CD14-positive monocyte (primary cell): ENCODE measurements around the gene TBCC. TPM values are rescaled to one million over a fixed set of nuclear protein-coding genes. Genes with fewer than 3 reads are reported as not detected.

Source experiments
- DNase-seq, 3 donors: peaks; one replicate each; pipeline ENCODE4 v3.0.0-alpha.2; 2011 to 2022
- H2AFZ ChIP-seq: 2 replicates; pipeline ENCODE4 v1.6.0; 2012; ENCODE audit warnings: mild to moderate bottlenecking, low read depth, low read length, inconsistent platforms; ENCODE audit not compliant: insufficient read depth, poor library complexity, severe bottlenecking
- H3K27ac ChIP-seq, 2 donors: 1 replicate in 1 of 2; 2 replicates in 1 of 2; pipeline ENCODE4 v1.5.1; 2012 to 2013; ENCODE audit warnings: low read length in 2 of 2, control low read depth in 1 of 2, inconsistent platforms in 1 of 2, low read depth in 1 of 2, mild to moderate bottlenecking in 1 of 2
- H3K27me3 ChIP-seq, 2 donors: one replicate each; pipeline versions ENCODE4 v1.6.0 to v1.6.1; 2011 to 2013; ENCODE audit warnings: low read length in 2 of 2; ENCODE audit not compliant: control insufficient read depth in 2 of 2, insufficient read depth in 2 of 2
- H3K36me3 ChIP-seq, 2 donors: replicated peaks in 1 of 2; 1 replicate in 1 of 2; 2 replicates in 1 of 2; pipeline versions ENCODE4 v1.5.1 to v1.6.1; 2012 to 2013; ENCODE audit warnings: low read length in 2 of 2, control low read depth in 1 of 2, inconsistent platforms in 1 of 2, mild to moderate bottlenecking in 1 of 2; ENCODE audit not compliant: insufficient read depth in 2 of 2, control insufficient read depth in 1 of 2
- H3K4me1 ChIP-seq, 2 donors: 1 replicate in 1 of 2; 2 replicates in 1 of 2; pipeline versions ENCODE4 v1.5.1 to v1.6.1; 2012 to 2013; ENCODE audit warnings: low read length in 2 of 2, control low read depth in 1 of 2, inconsistent platforms in 1 of 2, mild to moderate bottlenecking in 1 of 2, moderate library complexity in 1 of 2; ENCODE audit not compliant: insufficient read depth in 2 of 2, control insufficient read depth in 1 of 2
- H3K4me2 ChIP-seq: replicated peaks from 2 replicates; pipeline ENCODE3; 2012; ENCODE audit warnings: low read length, moderate library complexity, mild to moderate bottlenecking; ENCODE audit not compliant: poor library complexity, severe bottlenecking; ENCODE audit errors: extremely low read depth
- H3K4me3 ChIP-seq, 3 experiments: fragments of 200-600 bp in 1 of 3; sonication (generic) in 1 of 3; replicated peaks in 1 of 3; 1 replicate in 2 of 3; 2 replicates in 1 of 3; pipeline ENCODE4 v1.5.1; 2011 to 2013; ENCODE audit warnings: low read length in 3 of 3, mild to moderate bottlenecking in 3 of 3, control low read depth in 2 of 3, low read depth in 2 of 3, inconsistent platforms in 1 of 3, moderate library complexity in 1 of 3
- H3K79me2 ChIP-seq: 2 replicates; pipeline ENCODE4 v1.6.0; 2012; ENCODE audit warnings: mild to moderate bottlenecking, control low read depth, inconsistent platforms, low read length, moderate library complexity; ENCODE audit not compliant: insufficient read depth
- H3K9ac ChIP-seq: 2 replicates; pipeline ENCODE4 v1.6.0; 2017; ENCODE audit warnings: low read length, mild to moderate bottlenecking; ENCODE audit not compliant: insufficient read depth, poor library complexity, severe bottlenecking
- H3K9me3 ChIP-seq, 2 donors: replicated peaks in 1 of 2; 1 replicate in 1 of 2; 2 replicates in 1 of 2; pipeline versions ENCODE4 v1.5.1 to v1.6.1; 2012 to 2013; ENCODE audit warnings: low read length in 2 of 2, control low read depth in 1 of 2; ENCODE audit not compliant: control insufficient read depth in 1 of 2, insufficient read depth in 1 of 2
- H4K20me1 ChIP-seq: 2 replicates; pipeline ENCODE4 v1.6.0; 2012; ENCODE audit warnings: mild to moderate bottlenecking, low read length, control low read depth, moderate library complexity; ENCODE audit not compliant: insufficient read depth
- H3K27ac Mint-ChIP-seq, 7 donors: one replicate each; pipeline ENCODE4 v1.8.0; 2020; ENCODE audit warnings: mild to moderate bottlenecking in 7 of 7, mixed read lengths in 7 of 7, moderate library complexity in 6 of 7, inconsistent platforms in 2 of 7
- H3K27me3 Mint-ChIP-seq, 3 donors: one replicate each; pipeline ENCODE4 v1.8.0; 2021 to 2022; ENCODE audit warnings: low read depth in 3 of 3, mild to moderate bottlenecking in 3 of 3, mixed read lengths in 3 of 3, moderate library complexity in 3 of 3, inconsistent platforms in 1 of 3
- H3K36me3 Mint-ChIP-seq, 2 donors: one replicate each; pipeline ENCODE4 v1.8.0; 2020; ENCODE audit warnings: mixed read lengths in 2 of 2, inconsistent platforms in 1 of 2, mild to moderate bottlenecking in 1 of 2
- H3K4me1 Mint-ChIP-seq: one replicate; pipeline ENCODE4 v1.8.0; 2020; ENCODE audit warnings: mild to moderate bottlenecking, mixed read lengths
- H3K4me3 Mint-ChIP-seq, 2 donors: one replicate each; pipeline ENCODE4 v1.8.0; 2020; ENCODE audit warnings: mild to moderate bottlenecking in 2 of 2, mixed read lengths in 2 of 2, moderate library complexity in 1 of 2
- H3K9me3 Mint-ChIP-seq, 7 donors: one replicate each; pipeline ENCODE4 v1.8.0; 2020 to 2022; ENCODE audit warnings: mixed read lengths in 7 of 7, mild to moderate bottlenecking in 6 of 7, moderate library complexity in 6 of 7, inconsistent platforms in 2 of 7
- CTCF ChIP-seq: fragments of 200-600 bp; IDR thresholded peaks from one replicate; pipeline ENCODE4 v1.8.0; 2022; ENCODE audit warnings: antibody characterized with exemption, mild to moderate bottlenecking
- WGBS: methylation state at CpG from one replicate; pipeline ENCODE4 v1.1.5; 2013; ENCODE audit warnings: missing lambda C conversion rate; ENCODE audit not compliant: insufficient coverage; 5-methylcytosine and 5-hydroxymethylcytosine counted together
- intact Hi-C, 2 donors: fragments of 100-400 bp; cut with micrococcal nuclease; formaldehyde crosslinking; loops; one replicate each; pipeline versions ENCODE4 v1.15.0 to v1.15.1; 2023
- polyA plus RNA-seq, 3 donors: library from polyadenylated mRNA; depleted of rRNA in 1 of 3; unstranded in 2 of 3; stranded (reverse) in 1 of 3; fragments of 300-500 nt in 2 of 3; fragments of >200 nt in 1 of 3; fragmentation: Illumina TruSeq in 2 of 3; gene quantifications; 1 replicate in 2 of 3; 2 replicates in 1 of 3; pipeline ENCODE4 v1.2.3, GENCODE V29; 2012 to 2021

TBCC gene
- polyA plus RNA-seq, 3 donors = 19.3 to 31.3 (median 30.7) TPM

- Histone ChIP-seq H3K9ac (no peak overlapping the region), H4K20me1 (no peaks in the 10 kb centered on the region), H2AFZ (no peak overlapping the region), H3K4me1 (no peaks in the 10 kb centered on the region), H3K27ac (no peak overlapping the region), H3K4me3 (no peak overlapping the region), H3K79me2 (no peaks in the 10 kb centered on the region), H3K4me2 (no peak overlapping the region), H3K36me3 (peaks cover 22 to 30% of the 10 kb centered on the region in 2 donors), H3K27me3 (no peaks in the 10 kb centered on the region), H3K9me3 (no peaks in the 10 kb centered on the region)
- Mint-ChIP-seq H3K27me3 (peaks cover 0 to 4% (median 2%) of the 10 kb centered on the region in 3 donors), H3K27ac (peak overlapping the region in 1 of 7 donors; percentile 15), H3K4me3 (no peak overlapping the region), H3K4me1 (no peaks in the 10 kb centered on the region), H3K9me3 (no peaks in the 10 kb centered on the region), H3K36me3 (peaks cover 27 to 28% of the 10 kb centered on the region in 2 donors)
- 100% methylated on average over 2 of the region's 5 CpGs for WGBS
- no peak for TF ChIP-seq CTCF
- intact Hi-C loops = no loop called here
- DNase-seq = no peak
These were observed 48.6 kb downstream of the TBCC start for GRCh38 chr6:42697268-42697655.

GRCh38 chr6:42696526-42697267 lies 49.2 kb downstream of the TBCC start:
- Histone ChIP-seq H3K36me3 (peaks cover 28 to 36% of the 10 kb centered on the region in 2 donors), H3K4me1 (no peaks in the 10 kb centered on the region), H3K79me2 (no peaks in the 10 kb centered on the region), H2AFZ (no peak overlapping the region), H3K9me3 (no peaks in the 10 kb centered on the region), H4K20me1 (no peaks in the 10 kb centered on the region), H3K4me3 (no peak overlapping the region), H3K27ac (no peak overlapping the region), H3K9ac (no peak overlapping the region), H3K27me3 (no peaks in the 10 kb centered on the region), H3K4me2 (no peak overlapping the region)
- TF ChIP-seq CTCF = no peak
- peak overlapping the region in 1 of 7 donors; percentile 15 for H3K27ac Mint-ChIP-seq
- intact Hi-C loops = no loop called here
- H3K4me1 Mint-ChIP-seq = no peaks in the 10 kb centered on the region
- H3K9me3 Mint-ChIP-seq = no peaks in the 10 kb centered on the region
- H3K27me3 Mint-ChIP-seq = peaks cover 0 to 4% (median 0%) of the 10 kb centered on the region in 3 donors
- DNase-seq = no peak
- no peak overlapping the region for H3K4me3 Mint-ChIP-seq
- peaks cover 32 to 33% of the 10 kb centered on the region in 2 donors for H3K36me3 Mint-ChIP-seq
- WGBS = 77% methylated on average over 5 of the region's 7 CpGs
